ENCODE data around the gene FAIM2. TPM values are rescaled to one million over a fixed set of nuclear protein-coding genes. Genes with fewer than 3 reads are reported as not detected.

FAIM2 gene
- total and polyA plus RNA-seq, 2 donors (not counting 1 experiment from before 2014, with no cell fraction given): 0.50 to 1.00 TPM

GRCh38 chr12:49939307-49939706 is 35.6 kb upstream of the FAIM2 start:
- Histone ChIP-seq H3K9me3 (ENCODE audit: control insufficient read depth, insufficient read depth, low read depth, low read length) (no peaks in the 10 kb centered on the region), H2AFZ (ENCODE audit: low read length) (no peak overlapping the region), H3K36me3 (ENCODE audit: control insufficient read depth, insufficient read depth, low read length) (no peaks in the 10 kb centered on the region), H3K4me2 (ENCODE audit: extremely low read depth, insufficient read depth, low read length) (no peak overlapping the region), H3K27me3 (ENCODE audit: control insufficient read depth, insufficient read depth, low read length) (no peaks in the 10 kb centered on the region), H3K9ac (ENCODE audit: insufficient read depth, low read length) (no peak overlapping the region), H3K4me1 (ENCODE audit: control insufficient read depth, extremely low read depth, insufficient read depth, low read length) (no peaks in the 10 kb centered on the region), H3K27ac (ENCODE audit: insufficient read depth, low read length) (no peak overlapping the region), H3K4me3 (replicated peaks in 1 of 4; ENCODE audit: control extremely low read depth in 1 of 4, insufficient read depth in 1 of 4, low read depth in 3 of 4, low read length in 4 of 4) (no peak overlapping the region), H3K79me2 (ENCODE audit: control insufficient read depth, insufficient read depth, low read length) (no peaks in the 10 kb centered on the region), H4K20me1 (ENCODE audit: control insufficient read depth, extremely low read depth, insufficient read depth, low read length) (no peaks in the 10 kb centered on the region)
- DNase-seq (ENCODE audit: low read depth in 2 of 2): no peak
- TF ChIP-seq EZH2 (IDR thresholded peaks at IDR 0.05; ENCODE audit: low read length, missing control alignments): no peak
- TF ChIP-seq, protein P1, sequence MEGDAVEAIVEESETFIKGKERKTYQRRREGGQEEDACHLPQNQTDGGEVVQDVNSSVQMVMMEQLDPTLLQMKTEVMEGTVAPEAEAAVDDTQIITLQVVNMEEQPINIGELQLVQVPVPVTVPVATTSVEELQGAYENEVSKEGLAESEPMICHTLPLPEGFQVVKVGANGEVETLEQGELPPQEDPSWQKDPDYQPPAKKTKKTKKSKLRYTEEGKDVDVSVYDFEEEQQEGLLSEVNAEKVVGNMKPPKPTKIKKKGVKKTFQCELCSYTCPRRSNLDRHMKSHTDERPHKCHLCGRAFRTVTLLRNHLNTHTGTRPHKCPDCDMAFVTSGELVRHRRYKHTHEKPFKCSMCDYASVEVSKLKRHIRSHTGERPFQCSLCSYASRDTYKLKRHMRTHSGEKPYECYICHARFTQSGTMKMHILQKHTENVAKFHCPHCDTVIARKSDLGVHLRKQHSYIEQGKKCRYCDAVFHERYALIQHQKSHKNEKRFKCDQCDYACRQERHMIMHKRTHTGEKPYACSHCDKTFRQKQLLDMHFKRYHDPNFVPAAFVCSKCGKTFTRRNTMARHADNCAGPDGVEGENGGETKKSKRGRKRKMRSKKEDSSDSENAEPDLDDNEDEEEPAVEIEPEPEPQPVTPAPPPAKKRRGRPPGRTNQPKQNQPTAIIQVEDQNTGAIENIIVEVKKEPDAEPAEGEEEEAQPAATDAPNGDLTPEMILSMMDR (conservative IDR thresholded peaks at IDR 0.05 in 1 of 2, IDR thresholded peaks at IDR 0.05 in 1 of 2; ENCODE audit: low read depth in 1 of 2, low read length in 2 of 2): no peak

DNA sequence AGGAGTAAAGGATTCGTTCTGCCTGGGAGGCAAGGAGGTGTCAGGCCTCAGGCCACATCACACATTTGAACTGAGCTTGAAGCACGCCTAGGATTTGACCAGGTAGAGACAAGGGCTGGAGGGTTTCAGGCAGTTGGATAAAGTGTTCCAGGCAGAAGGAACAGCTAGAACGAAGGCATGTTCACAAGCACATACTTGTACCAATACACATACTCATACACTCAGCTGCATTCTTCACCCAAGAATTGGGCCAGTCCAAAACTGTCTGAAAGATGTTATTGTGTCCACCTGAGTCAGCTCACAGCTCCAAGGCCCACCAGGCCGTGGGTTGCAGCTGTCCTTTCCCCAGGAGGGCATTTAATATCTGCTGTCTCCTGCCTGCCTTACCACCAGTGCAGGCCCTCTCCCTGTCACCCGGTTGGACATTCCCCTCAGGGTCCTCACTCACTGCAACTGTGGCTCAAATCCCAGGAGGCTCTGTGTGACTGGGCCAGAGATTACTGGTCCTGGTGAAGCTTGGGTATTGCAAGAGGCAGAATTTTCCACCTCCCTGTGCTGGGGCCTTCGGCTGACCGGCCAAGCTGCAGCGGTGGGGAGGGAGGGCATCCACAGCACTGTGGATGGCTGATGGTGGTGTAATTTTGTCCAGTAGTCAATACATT is 34.1 kb upstream of the FAIM2 start:
- H4K20me1 ChIP-seq (ENCODE audit: control insufficient read depth, extremely low read depth, insufficient read depth, low read length): no peaks in the 10 kb centered on the region
- no peak overlapping the region for H2AFZ ChIP-seq (ENCODE audit: low read length)
- H3K4me2 ChIP-seq (ENCODE audit: extremely low read depth, insufficient read depth, low read length): no peak overlapping the region
- no peaks in the 10 kb centered on the region for H3K36me3 ChIP-seq (ENCODE audit: control insufficient read depth, insufficient read depth, low read length)
- no peaks in the 10 kb centered on the region for H3K9me3 ChIP-seq (ENCODE audit: control insufficient read depth, insufficient read depth, low read depth, low read length)
- TF ChIP-seq EZH2 (IDR thresholded peaks at IDR 0.05; ENCODE audit: low read length, missing control alignments): no peak
- TF ChIP-seq, protein P1 (conservative IDR thresholded peaks at IDR 0.05 in 1 of 2, IDR thresholded peaks at IDR 0.05 in 1 of 2; ENCODE audit: low read depth in 1 of 2, low read length in 2 of 2): no peak
- DNase-seq (ENCODE audit: low read depth in 2 of 2): no peak
- no peaks in the 10 kb centered on the region for H3K4me1 ChIP-seq (ENCODE audit: control insufficient read depth, extremely low read depth, insufficient read depth, low read length)
- H3K9ac ChIP-seq (ENCODE audit: insufficient read depth, low read length): no peak overlapping the region
- H3K27ac ChIP-seq (ENCODE audit: insufficient read depth, low read length): no peak overlapping the region
- H3K27me3 ChIP-seq (ENCODE audit: control insufficient read depth, insufficient read depth, low read length): no peaks in the 10 kb centered on the region
- H3K4me3 ChIP-seq (replicated peaks in 1 of 4; ENCODE audit: control extremely low read depth in 1 of 4, insufficient read depth in 1 of 4, low read depth in 3 of 4, low read length in 4 of 4): no peak overlapping the region
- H3K79me2 ChIP-seq (ENCODE audit: control insufficient read depth, insufficient read depth, low read length): no peaks in the 10 kb centered on the region

DNA sequence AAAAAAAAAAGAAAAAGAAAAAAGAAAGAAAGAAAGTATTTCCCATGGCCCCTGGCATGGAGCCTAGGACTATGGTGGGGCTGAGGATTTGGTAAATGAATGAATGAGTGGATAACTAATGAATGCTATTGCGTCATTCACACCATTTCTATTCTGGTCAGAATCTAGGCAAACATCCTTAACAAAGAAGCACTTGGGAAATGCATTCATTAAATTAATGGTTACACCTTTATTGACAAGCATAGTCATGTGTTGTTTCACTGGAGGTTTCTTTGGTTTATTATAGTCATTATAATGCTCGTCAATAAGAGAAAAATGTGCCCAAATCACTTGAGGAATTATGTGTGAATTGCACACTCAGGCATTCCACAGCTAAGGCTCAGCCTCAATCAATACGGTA is 33.2 kb upstream of the FAIM2 start:
- no peak for TF ChIP-seq EZH2 (IDR thresholded peaks at IDR 0.05; ENCODE audit: low read length, missing control alignments)
- TF ChIP-seq, protein P1 (conservative IDR thresholded peaks at IDR 0.05 in 1 of 2, IDR thresholded peaks at IDR 0.05 in 1 of 2; ENCODE audit: low read depth in 1 of 2, low read length in 2 of 2): no peak
- no peaks in the 10 kb centered on the region for H3K27me3 ChIP-seq (ENCODE audit: control insufficient read depth, insufficient read depth, low read length)
- H3K4me2 ChIP-seq (ENCODE audit: extremely low read depth, insufficient read depth, low read length): no peak overlapping the region
- no peak overlapping the region for H3K4me3 ChIP-seq (replicated peaks in 1 of 4; ENCODE audit: control extremely low read depth in 1 of 4, insufficient read depth in 1 of 4, low read depth in 3 of 4, low read length in 4 of 4)
- H4K20me1 ChIP-seq (ENCODE audit: control insufficient read depth, extremely low read depth, insufficient read depth, low read length): no peaks in the 10 kb centered on the region
- no peaks in the 10 kb centered on the region for H3K9me3 ChIP-seq (ENCODE audit: control insufficient read depth, insufficient read depth, low read depth, low read length)
- no peaks in the 10 kb centered on the region for H3K4me1 ChIP-seq (ENCODE audit: control insufficient read depth, extremely low read depth, insufficient read depth, low read length)
- no peaks in the 10 kb centered on the region for H3K36me3 ChIP-seq (ENCODE audit: control insufficient read depth, insufficient read depth, low read length)
- H2AFZ ChIP-seq (ENCODE audit: low read length): no peak overlapping the region
- DNase-seq (ENCODE audit: low read depth in 2 of 2): no peak
- no peak overlapping the region for H3K9ac ChIP-seq (ENCODE audit: insufficient read depth, low read length)
- H3K79me2 ChIP-seq (ENCODE audit: control insufficient read depth, insufficient read depth, low read length): no peaks in the 10 kb centered on the region
- H3K27ac ChIP-seq (ENCODE audit: insufficient read depth, low read length): no peak overlapping the region

Measured in fibroblast of lung (primary cell).